ENCODE data around the gene BRICD5.
"Not testable (repeated sequence)": the region's sequence is repeated elsewhere in the genome, so short reads cannot be mapped to it uniquely, and the experiment has no call there.

BRICD5 gene

DNA sequence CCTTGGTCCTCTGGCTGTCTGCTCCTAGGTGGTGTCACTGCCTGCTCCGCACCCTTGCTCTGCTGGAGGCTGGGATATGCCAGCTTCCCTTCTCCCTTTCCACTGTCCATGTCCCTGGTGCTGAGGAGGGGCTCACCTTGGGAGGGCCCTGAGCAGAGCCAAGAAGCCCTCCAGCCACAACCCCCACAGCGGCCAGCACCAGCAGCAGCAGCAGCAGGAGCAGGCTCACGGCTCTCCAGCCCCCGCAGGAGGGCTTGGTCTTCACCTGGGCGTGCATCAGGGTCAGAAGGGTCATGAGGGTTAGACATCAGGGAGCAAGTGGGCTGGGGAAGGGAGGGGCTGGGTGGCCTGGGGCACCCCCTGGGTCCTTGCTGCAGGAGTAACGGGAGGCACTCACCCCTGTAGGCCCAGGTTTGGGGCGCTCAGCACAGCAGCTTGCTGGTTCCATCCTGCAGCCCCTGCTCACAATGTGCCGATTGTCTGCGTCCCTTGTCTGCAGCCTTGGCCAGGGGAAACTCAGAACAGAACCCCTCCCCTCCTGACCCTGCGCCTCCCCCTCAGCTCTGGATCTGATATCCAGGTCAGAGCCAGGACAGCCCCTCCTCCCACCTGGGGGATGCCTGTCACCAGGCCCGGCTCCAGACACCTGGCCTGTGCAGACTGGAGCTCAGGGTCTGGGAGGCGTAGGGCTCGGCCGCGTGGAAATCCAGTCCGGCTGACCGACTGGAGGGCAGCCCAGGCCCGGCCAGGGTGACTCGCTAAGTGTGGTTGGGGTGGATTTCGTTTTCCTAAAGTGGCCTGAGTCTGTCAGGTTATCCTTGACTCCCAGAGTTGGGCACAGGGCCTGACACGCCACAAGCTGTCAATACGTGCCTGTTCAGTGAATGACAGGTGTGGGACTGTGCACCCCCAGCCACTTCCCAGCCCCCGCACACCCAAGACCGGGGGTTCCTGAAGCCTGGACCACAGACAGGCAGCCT, at the start of gene BRICD5:
TSS of gene BRICD5 (minus strand) at position 478 of the 980 bp plus-strand sequence. CDS start at position 448, 30 bp downstream.
- no peak for DNase-seq
- intact Hi-C loops (cut with DNase I): no loop called here

DNA sequence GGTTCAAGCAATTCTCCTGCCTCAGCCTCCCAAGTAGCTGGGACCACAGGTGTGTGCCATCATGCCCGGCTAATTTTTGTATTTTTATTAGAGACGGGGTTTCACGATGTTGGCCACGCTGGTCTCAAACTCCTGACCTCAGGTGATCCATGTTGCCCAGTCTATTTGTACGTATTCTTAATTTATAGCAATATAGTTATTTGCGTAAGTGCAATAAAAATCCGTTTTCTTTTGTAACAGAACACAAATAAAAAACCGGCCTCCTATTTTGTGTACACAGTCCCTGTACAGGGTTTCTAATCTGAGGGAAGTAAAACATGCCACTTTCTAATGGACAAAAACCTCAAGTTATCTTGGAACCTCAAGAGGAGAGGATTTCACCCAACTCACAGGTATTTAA, 49.6 kb upstream of the BRICD5 start:
- intact Hi-C loops (cut with DNase I): no loop called here
- no peak for DNase-seq

DNA sequence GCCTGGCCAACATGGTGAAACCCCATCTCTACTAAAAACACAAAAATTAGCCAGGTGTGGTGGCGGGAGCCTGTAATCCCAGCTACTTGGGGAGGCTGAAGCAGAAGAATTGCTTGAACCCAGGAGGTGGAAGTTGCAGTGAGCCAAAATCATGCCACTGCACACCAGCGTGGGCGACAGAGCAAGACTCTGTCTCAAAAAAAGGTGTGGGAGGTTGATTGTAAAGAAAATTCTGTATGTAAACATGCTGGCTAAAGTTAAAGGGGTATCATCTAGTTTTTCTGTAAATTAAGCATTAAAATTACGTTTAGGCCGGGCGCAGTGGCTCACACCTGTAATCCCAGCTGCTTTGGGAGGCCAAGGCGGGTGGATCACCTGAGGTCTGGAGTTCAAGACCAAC, 47.9 kb upstream of the BRICD5 start:
- DNase-seq; intact Hi-C loops (cut with DNase I): not testable (repeated sequence)

DNA sequence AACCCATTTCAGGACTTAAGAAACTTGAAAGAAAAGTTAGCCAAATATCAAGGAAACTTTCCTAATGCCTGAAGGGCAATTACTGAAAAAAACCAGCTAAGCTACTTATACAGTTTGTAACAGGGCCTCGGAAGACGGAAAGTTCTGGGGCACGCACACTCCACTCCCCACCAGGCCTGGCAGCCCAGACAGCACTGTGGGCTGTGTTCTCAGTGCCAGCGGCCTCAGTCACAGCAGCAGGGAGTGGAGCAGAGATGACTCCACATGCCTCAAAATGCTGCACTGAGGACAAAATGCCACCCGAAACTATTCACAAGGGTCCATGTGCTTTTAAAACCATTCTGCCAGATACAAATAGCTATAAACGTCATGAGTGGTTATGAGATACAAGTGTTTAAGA, 47.1 kb upstream of the BRICD5 start:
- intact Hi-C loops (cut with DNase I): no loop called here

DNA sequence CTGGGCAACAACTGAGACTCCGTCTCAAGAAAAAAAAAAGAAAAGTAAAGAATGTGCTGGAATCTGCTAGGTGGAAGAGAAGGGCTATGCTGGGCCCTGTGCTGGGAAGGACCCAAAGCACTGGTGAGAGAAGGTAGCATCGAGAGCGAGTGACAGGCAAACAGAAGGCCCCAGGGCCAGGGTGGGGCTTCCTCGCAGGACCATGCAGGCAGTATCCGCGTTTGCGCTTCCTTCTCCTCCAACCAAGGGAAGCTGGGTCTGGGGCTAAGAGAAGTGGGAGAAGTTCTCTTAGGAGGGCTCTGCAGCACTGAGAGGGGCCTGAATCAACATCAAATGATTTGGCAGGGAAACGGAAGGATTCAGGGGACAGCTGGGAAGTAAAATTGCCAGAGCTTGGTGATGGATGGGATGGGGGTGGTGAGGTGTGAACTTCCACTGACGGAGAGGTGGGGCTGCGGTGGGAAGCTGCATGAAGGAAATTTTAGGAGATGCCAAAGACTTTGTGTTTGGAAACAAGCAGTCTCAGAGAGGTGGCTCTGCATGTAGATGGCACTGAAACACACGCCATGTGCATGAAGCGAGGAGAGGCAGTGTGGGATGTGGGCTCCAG, 46.0 kb upstream of the BRICD5 start:
- intact Hi-C loops (cut with DNase I): no loop called here

More for the DNA sequence above, 47.1 kb upstream of the BRICD5 start:
- no peak for DNase-seq

DNA sequence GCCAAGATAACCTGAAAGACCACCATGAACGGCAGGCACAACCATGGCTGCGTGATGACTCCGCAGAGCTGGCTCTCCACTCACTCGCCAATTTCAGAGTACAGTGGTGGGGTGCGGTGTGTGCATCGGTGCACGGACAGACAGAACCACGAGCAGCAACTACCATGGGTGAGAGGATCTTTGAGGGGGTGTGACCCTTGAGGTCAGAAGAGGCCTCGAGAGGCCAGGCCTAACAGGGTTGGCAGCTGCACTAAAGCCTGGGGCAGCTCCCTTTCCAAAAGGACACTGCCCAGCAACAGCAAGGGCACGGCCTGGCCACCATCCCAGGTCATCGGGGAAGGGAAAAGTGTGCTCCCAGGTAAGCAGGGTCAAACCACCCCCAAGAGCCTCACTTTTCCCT, 42.6 kb upstream of the BRICD5 start:
- intact Hi-C loops (cut with DNase I): no loop called here
- no peak for DNase-seq

More for the DNA sequence above, 46.0 kb upstream of the BRICD5 start:
- DNase-seq: no peak

DNA sequence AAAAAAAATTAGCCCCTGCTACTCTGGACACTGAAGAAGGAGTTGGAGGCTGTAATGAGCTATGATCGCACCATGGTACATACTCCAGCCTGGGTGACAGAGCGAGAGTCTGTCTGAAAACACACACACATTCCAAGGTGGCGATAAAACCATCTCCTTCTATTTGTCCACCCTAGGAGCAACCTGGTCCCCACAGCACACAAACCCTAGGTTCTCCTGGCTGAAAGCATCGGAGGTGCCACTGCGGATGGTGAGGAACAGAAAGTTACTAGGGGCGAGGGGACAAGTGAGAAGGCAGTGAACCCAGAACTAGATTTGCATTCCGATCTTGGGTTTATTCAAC, 42.1 kb upstream of the BRICD5 start:
- intact Hi-C loops (cut with DNase I): no loop called here
- no peak for DNase-seq

DNA sequence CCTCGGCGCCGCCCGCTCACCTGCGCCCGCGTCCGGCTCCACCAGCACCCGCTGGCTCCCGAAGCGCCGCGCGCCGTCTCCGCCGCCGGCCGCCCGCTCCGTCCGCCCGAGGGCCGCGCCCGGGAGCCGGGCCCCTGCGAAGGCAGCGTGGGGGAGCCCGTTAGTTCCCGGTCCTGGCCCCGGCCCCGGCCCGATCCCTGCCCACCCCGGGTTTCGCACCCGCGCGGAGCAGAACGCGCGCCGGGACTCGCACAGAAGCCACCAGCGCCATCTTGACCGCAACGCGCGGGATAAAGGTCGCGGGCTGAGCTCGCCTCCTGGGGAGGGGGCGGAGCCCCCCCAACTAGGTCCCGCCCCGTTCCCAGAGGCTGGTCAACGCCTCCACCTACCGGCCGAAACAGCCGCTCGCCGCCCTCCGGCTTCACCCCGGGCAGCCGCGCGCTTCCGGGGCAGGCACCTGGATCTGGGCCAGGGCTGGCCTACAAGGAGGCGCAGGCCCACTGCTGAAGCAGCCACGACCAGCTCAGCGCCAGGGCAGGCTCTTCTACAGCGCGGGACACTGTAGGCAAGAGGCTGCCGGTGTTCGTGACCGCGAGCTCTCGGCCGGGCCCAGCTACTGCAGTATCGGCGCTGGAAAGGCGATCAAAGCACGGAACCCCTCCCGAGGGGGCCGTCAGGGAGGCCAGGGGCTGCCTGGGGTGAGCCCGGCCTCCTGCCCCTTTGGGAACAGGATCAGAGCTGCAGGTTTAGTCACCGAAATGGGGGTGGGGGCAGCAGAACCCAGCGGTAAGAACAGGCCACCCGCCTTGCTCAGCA, 40.8 kb upstream of the BRICD5 start, which contains the start of gene ECI1:
TSS of gene ECI1 (minus strand) at position 292 of the 816 bp plus-strand sequence. CDS start at position 271, 21 bp downstream.
- DNase-seq: peak; percentile 79 to 98 (median 93)
- intact Hi-C loops (cut with DNase I): no loop called here

DNA sequence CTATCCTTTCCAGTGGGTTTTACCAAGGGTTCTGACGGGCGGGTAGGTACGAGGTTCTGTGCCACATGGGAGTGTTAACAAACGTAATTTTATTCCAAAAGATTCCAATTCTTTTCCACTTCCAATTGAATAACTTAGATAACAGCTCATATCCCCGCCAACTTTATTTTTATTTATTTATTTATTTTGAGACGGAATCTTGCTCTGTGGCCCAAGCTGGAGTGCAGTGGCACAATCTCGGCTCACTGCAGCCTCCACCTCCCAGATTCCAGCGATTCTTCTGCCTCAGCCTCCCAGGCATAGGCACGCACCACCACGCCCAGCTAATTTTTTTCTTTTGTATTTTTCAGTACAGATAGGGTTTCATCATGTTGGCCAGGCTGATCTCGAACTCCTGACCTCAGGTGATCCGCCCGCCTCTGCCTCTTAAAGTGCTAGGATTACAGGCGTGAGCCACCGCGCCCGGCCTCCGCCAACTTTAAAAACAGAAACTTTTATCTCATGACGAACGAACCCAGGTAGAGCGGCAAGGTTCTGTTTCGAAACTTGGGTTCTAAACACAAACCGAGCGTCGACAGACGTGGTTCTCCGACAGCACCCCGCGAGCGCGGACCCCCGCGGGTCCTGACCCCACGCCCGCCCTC, 40.1 kb upstream of the BRICD5 start:
- intact Hi-C loops (cut with DNase I): no loop called here
- DNase-seq: no peak

DNA sequence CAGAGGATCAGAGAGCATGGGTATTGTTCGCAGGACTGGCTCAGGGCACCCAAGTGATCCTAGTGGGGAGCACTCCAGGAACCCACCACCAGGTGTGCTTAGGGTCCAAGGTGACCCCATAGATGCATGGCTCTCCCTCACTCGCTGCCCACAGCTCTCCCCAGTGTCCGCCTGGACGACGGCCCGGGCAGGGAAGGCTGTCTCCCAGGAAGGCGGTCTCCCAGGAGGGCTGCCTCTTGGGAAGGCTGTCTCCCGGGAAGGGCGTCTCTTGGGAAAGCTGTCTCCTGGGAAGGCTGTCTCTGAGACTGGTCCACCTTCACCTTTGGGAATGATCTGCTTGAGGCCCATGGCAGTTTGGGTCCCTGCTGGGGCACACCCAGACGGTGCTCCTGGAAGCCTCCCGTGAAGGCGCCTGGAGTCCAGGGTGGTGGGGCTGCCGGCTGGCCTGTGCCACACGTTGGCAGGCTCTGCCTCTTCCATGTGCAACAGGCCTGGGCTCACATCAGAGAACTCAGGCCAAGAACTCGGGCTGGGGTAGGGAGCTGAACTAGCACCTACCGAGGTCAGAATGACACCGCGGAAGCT, 35.7 kb upstream of the BRICD5 start:
- intact Hi-C loops (cut with DNase I): no loop called here
- no peak for DNase-seq

DNA sequence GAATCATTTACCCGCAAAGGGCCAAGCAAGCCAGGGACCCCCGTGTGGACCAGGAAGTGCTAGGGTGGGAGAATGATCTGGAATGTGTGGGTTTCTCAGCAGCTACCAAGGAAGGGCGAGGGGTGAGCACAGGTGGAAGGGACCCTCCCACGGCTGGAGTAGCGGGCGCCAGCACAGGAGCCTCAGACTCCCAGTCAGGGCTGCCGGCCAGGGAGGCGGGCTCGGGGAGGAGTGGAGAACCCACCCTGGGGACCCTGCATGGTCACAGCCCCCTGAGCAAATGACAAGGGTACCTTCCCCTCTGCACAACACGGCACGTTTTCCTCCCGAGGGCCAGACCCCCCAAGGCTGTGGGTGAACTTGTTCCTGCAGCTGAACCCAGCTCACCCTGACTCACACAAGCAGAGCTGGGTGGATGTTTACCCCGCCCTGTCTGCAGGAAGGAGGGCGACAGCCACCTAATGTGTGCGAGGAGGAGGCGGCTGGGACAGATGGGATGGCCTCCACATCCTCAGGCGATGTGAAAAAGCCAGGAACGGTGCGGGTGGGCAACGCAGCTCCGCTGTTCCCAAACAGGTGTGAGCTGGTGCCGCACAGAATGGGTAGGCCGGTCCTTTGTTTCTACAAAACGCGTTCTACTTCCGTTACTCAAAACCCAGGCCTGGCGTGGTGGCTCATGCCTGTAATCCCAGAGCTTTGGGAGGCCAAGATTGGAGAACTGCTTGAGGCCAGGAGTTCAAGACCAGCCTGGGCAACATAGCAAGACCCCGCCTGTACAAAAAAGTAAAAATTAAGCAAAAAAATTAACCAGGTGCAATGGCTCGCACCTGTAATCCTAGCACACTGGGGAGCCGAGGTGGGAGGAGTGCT, 34.5 kb upstream of the BRICD5 start:
- DNase-seq: no peak
- intact Hi-C loops (cut with DNase I): no loop called here

DNA sequence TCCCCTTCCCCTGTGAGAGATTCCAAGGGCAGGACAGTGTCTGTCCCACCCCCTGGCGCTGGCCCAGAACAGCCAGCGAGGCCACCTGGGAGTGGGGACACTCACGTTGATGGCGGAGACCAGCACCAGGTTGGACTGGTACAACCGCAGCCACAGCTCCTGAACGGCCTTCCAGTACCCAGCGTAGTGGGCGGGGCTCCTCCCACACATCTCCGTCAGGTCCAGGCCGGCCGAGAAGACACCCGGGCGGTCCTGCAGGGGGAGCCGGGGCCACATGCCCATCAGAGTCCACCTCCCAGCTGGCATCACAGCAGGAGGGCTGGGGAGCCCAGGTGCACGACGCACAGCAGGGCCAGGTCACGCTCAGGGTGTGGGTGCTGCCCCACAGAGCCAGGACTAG, 33.6 kb upstream of the BRICD5 start:
- no peak for DNase-seq
- intact Hi-C loops (cut with DNase I): no loop called here

DNA sequence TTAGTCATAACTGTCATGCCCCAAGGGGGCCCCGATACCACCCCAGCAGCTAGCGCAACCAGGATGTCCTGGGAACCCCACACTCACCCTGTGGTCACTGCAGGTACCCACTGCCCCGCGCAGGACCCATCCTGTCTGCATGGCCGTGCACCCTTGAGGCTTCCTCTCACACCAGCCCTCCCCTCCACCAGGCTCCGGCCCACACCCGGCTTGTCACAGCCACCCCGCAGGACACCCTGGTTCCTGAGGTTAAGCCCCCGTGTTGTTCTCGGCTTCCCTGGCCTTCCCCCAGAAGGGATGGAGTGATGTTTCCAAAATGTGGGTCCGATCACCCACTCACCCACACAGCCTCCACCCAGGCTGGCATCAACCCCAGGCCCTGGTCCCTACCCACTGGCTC, 33.1 kb upstream of the BRICD5 start:
- intact Hi-C loops (cut with DNase I): no loop called here
- DNase-seq: no peak

DNA sequence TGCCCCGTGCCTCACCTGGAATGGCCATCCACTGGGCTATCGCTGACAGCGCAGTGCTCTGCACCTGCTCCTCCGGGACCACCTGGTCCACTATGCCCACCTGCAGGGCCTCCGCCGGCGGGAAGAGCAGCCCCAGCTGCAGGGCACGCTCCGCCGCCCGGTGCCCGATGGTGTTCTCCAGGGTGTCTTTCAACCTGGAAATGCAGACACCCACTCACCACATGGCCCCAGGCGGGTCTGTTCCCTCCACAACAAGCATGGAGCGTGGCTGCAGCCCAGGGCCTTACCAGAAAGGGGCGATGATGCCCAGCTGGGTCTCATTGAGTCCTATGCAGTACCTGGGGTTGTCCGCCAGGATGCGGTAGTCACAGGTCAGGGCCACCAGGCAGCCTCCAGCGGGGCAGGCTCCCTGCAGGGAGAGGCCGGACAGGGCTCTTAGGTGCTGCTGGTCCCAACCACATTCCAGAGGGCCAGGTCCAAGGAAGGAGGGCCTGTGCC, 32.4 kb upstream of the BRICD5 start:
- no peak for DNase-seq
- intact Hi-C loops (cut with DNase I): no loop called here

DNA sequence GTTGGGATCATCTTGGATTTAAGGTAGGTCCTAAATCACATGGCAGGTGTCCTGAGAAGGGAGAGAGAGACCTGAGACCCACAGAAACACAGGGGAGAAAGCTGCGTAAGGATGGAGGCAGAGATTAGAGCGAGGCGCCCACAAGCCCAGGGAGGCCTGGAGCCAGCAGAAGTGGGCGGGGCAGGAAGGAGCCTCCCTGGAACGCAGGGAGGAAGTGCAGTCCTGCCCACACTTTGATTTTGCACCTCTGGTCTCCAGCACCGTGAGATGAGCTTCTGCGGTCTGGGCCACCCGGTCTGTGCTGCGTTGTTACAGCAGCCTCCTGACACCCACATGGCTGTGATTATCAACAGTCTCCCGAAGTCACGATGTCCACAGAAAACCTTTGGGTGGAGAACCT, 31.9 kb upstream of the BRICD5 start:
- DNase-seq: no peak
- intact Hi-C loops (cut with DNase I): no loop called here

DNA sequence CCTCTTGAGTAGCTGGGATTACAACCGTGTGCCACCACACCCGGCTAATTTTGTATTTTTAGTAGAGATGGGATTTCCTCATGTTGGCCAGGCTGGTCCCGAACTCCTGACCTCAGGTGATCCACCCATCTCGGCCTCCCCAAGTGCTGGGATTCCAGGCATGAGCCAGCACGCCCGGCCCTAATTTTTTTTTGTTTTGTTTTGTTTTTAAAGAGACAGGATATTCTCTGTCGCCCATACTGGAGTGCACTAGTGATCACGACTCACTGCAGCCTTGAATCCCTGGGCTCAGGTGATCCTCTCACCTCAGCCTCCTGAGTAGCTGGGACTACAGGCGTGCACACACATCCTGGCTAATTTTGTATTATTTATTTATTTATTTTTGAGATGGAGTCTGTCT, 29.7 kb upstream of the BRICD5 start:
- DNase-seq; intact Hi-C loops (cut with DNase I): not testable (repeated sequence)

DNA sequence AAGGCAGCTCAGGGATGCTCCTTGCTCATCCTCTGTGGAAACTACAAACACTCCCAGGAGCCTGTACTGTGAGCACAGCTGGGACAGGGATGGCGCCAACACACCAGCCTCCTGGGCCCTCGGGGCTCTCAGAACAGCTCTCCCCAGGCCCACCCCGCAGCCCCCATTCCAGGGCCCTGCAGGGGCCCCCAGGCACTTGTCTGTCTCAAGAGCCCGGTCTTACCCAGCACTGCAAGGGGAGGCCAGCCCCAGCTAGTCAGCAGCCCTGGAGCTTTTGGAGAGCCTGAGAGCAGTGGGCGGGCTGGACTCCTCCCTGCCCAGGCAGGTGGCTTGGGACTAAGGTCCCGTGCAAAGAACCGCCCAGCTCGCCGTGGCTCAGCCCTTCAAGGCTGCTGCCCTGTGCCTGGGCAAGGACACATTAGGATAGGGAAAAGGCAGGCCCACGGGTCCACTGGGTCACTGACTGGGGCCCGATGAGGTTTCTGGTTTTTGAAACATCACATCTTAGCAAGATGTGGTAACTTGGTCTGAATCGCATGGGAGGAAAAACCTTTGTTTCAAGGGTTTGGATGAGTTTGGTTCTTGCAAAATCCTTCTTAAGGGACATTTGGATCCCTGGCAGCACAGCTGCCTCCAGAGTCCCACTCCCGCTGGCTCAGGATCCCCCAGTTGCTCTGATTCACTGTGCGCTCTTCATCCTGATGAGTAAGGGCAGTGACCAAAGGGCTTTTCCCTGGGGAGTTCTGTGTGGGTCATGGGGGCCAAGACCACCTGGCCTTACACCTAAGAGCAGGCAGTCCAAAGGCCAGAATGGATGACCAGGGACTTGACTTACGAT, 28.4 kb upstream of the BRICD5 start:
- no peak for DNase-seq
- intact Hi-C loops (cut with DNase I): no loop called here

Measured in head of caudate nucleus (tissue), 42 donors.